Adrenal gland (tissue), 12 donors: ENCODE results near the gene GPC1. TPM values are rescaled to one million over a fixed set of nuclear protein-coding genes. Genes with fewer than 3 reads are reported as not detected.
A peak's percentile ranks its signal among the peaks of the same experiment; 100 is the strongest.

Source experiments
- DNase-seq, 7 donors: peaks; one replicate each; pipeline ENCODE4 v3.0.0-alpha.2; 2019 to 2020
- H3K27ac ChIP-seq, 5 donors: fragments of 200-600 bp; sonication (generic) in 4 of 5; 1 replicate in 3 of 5; 2 replicates in 2 of 5; pipeline versions ENCODE4 v1.5.1 to v1.8.0; 2016 to 2020; ENCODE audit warnings: mild to moderate bottlenecking in 1 of 5
- H3K27me3 ChIP-seq: fragments of 200-600 bp; 2 replicates; pipeline ENCODE4 v1.8.0; 2021
- H3K36me3 ChIP-seq, 2 donors: fragments of 200-600 bp; replicated peaks in 1 of 2; 1 replicate in 1 of 2; 2 replicates in 1 of 2; pipeline versions ENCODE4 v1.5.1 to v1.8.0; 2018 to 2022
- H3K4me1 ChIP-seq, 2 donors: fragments of 200-600 bp; replicated peaks in 1 of 2; 1 replicate in 1 of 2; 2 replicates in 1 of 2; pipeline versions ENCODE4 v1.5.1 to v1.8.0; 2018 to 2021
- H3K4me3 ChIP-seq, 4 donors: fragments of 200-600 bp; sonication (generic) in 3 of 4; one replicate each; pipeline ENCODE4 v1.5.1; 2016 to 2018
- H3K9me3 ChIP-seq, 3 donors: fragments of 200-600 bp; sonication (generic) in 1 of 3; replicated peaks in 1 of 3; 1 replicate in 2 of 3; 2 replicates in 1 of 3; pipeline versions ENCODE4 v1.5.1 to v1.8.0; 2016 to 2021
- CTCF ChIP-seq, 6 experiments: fragments of 450-650 bp in 4 of 6; fragments of 200-600 bp in 2 of 6; sonication (generic) in 1 of 6; IDR thresholded peaks; 1 replicate in 5 of 6; 2 replicates in 1 of 6; pipeline versions ENCODE4 v1.5.1 to v1.8.0; 2016 to 2021; ENCODE audit warnings: antibody characterized with exemption in 6 of 6, mild to moderate bottlenecking in 2 of 6, moderate library complexity in 1 of 6
- POLR2A ChIP-seq, 2 donors: fragments of 450-650 bp; IDR thresholded peaks; one replicate each; pipeline ENCODE4 v1.6.1; 2017; ENCODE audit warnings: antibody characterized with exemption in 2 of 2, mild to moderate bottlenecking in 2 of 2, moderate library complexity in 1 of 2
- WGBS, 4 donors: extraction: QIAGEN DNeasy Blood & Tissue Kit in 2 of 4; methylation state at CpG; one replicate each; pipeline versions ENCODE4 v1.1.5 to v1.1.7; 2013 to 2017; 5-methylcytosine and 5-hydroxymethylcytosine counted together
- intact Hi-C, 2 donors: fragments of 100-400 bp; cut with DNase I; formaldehyde crosslinking; loops; one replicate each; pipeline versions ENCODE4 v1.14.1 to v1.15.0; 2022 to 2023
- polyA plus RNA-seq, 3 donors: library from polyadenylated mRNA; stranded (reverse); fragments of 200-250 nt in 2 of 3; fragments of 350-450 nt in 1 of 3; fragmentation: Illumina TruSeq in 1 of 3; extraction: RNeasy Lipid Tissue Mini Kit (QIAGEN cat#74804) in 1 of 3; gene quantifications; one replicate each; pipeline ENCODE4 v1.2.3, GENCODE V29; 2013 to 2014
- total RNA-seq, 9 donors: library from RNA; depleted of rRNA in 4 of 9; stranded (reverse); fragments of >200 nt in 4 of 9; fragments of 120-200 nt in 1 of 9; fragmentation: NEBNext Ultra II Directional in 1 of 9; extraction: Animal tissue kit (Norgen Biotek cat#: 25700) in 1 of 9; gene quantifications; one replicate each; pipeline versions ENCODE4 v1.1.0 to v1.2.4, GENCODE V29; 2013 to 2023
- donor health status: healthy with polysubstance abuse.
- donor health status: Bipolar disorder and iron deficiency.
- donor health status: DM: yes; HTN: yes; CAD: no.
- donor health status: DM: no; HTN: no; CAD: no.
- donor health status: DM: no; HTN: no; CAD: no.
- donor health status: DM: yes; HTN: yes; CAD: no.

The GPC1 gene
- total and polyA plus RNA-seq, 12 donors, result 11.8 to 202 (median 132) TPM

DNA sequence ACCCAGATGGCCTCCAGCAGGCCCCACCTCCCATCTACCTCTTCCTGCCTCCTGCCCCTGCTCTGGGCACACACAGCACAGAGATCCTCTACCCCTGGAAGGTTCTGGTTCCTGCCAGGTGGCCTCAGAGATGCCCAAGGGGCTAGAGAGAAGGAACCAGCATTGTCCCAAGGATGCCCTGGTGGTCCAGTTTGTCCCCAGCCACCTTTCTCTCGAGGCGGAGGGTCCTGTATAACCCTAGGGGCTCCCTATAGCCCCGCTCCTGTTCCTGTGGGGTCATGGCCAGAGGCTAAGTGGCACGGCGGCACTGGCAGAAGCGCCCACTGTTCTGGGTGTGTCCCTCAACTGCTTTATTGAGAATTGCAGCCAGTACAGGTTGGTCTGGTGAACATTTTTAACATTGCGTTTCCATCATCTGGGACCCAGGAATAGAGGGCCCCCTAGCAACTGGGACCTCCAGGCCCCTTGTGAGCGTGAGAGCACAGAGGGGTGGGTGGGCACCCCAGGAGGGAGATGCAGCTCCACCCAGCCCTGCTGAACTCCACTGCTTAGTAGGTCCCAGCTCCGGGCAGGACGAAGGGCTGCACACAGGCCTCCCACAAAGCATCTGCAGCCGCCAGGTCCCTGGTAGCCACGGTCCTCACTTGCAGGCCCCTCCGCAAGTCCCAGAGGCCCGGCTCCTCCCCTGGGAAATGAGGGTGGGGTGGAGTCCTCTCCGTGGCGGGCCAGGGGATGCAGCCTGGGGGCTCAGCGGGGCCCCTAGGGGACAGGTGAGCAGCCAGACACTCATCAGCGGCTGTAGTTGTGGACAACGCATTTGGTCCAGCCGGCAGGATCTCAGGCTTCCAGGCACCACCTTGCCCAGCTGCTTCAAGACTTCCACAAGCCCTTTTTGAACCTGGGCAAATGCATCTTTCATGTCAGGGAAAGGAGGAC, 33.1 kb downstream of the GPC1 start:
- Histone ChIP-seq H3K27ac (no peak overlapping the region), H3K4me3 (no peak overlapping the region), H3K36me3 (peaks cover 0 to 17% of the 10 kb centered on the region in 2 donors), H3K9me3 (no peaks in the 10 kb centered on the region), H3K27me3 (no peaks in the 10 kb centered on the region), H3K4me1 (peaks cover 6 to 20% of the 10 kb centered on the region in 2 donors)
- intact Hi-C loops, result no loop called here
- TF ChIP-seq CTCF (IDR thresholded peaks at IDR 0.05) (no peak), POLR2A (IDR thresholded peaks at IDR 0.05) (no peak)
- WGBS, 4 donors, result 70 to 82% (median 81%) methylated on average over 2 to 20 of the region's 20 CpGs
- DNase-seq, result peak in 6 of 7 donors; percentile 13 to 58 (median 22)

- DNase-seq, result peak in 4 of 7 donors; percentile 14 to 49 (median 20)
These were observed 33.8 kb downstream of the GPC1 start for GRCh38 chr2:240469239-240469636.

GRCh38 chr2:240469740-240470139, 34.3 kb downstream of the GPC1 start:
- DNase-seq, result peak in 3 of 7 donors; percentile 13 to 54 (median 21)
- WGBS, 4 donors, result 93 to 97% (median 94%) methylated on average over 6 of the region's 6 CpGs
- peaks cover 0 to 7% of the 10 kb centered on the region in 2 donors for H3K36me3 ChIP-seq
- TF ChIP-seq POLR2A (IDR thresholded peaks at IDR 0.05) (no peak), CTCF (IDR thresholded peaks at IDR 0.05) (no peak)
- peaks cover 6 to 20% of the 10 kb centered on the region in 2 donors for H3K4me1 ChIP-seq
- H3K27ac ChIP-seq, result no peak overlapping the region
- H3K27me3 ChIP-seq, result no peaks in the 10 kb centered on the region
- H3K9me3 ChIP-seq, result no peaks in the 10 kb centered on the region
- intact Hi-C loops, result no loop called here
- H3K4me3 ChIP-seq, result no peak overlapping the region

More at GRCh38 chr2:240469239-240469636, 33.8 kb downstream of the GPC1 start:
- Histone ChIP-seq H3K27me3 (no peaks in the 10 kb centered on the region), H3K36me3 (peaks cover 0 to 11% of the 10 kb centered on the region in 2 donors), H3K4me1 (peaks cover 6 to 20% of the 10 kb centered on the region in 2 donors), H3K9me3 (no peaks in the 10 kb centered on the region), H3K4me3 (no peak overlapping the region), H3K27ac (no peak overlapping the region)
- intact Hi-C loops, result no loop called here
- WGBS, 4 donors, result 54 to 77% (median 62%) methylated on average over 7 to 10 of the region's 10 CpGs
- no peak for TF ChIP-seq CTCF (IDR thresholded peaks at IDR 0.05)
- TF ChIP-seq POLR2A (IDR thresholded peaks at IDR 0.05), result peak in 1 of 2 donors; percentile 3

- H3K36me3 ChIP-seq, result no peaks in the 10 kb centered on the region
- TF ChIP-seq POLR2A (IDR thresholded peaks at IDR 0.05) (no peak), CTCF (IDR thresholded peaks at IDR 0.05) (no peak)
- intact Hi-C loops, result no loop called here
- H3K4me1 ChIP-seq, result peaks cover 0 to 9% of the 10 kb centered on the region in 2 donors
- no peaks in the 10 kb centered on the region for H3K9me3 ChIP-seq
- DNase-seq, result peak in 2 of 7 donors; percentile 21 to 46
- H3K27me3 ChIP-seq, result no peaks in the 10 kb centered on the region
- WGBS, 4 donors, result 94 to 100% (median 99%) methylated on average over 6 to 11 of the region's 11 CpGs
- no peak overlapping the region for H3K4me3 ChIP-seq
- H3K27ac ChIP-seq, result no peak overlapping the region
These were observed 36.8 kb downstream of the GPC1 start for GRCh38 chr2:240472078-240472790.
